Right lobe of liver (tissue), 6 donors: ENCODE measurements around the gene SYNE2. TPM values are rescaled to one million over a fixed set of nuclear protein-coding genes. Genes with fewer than 3 reads are reported as not detected.

ENCODE experiments used
- ATAC-seq, 4 donors: fragments of 200-7000 bp; cut with Tn5 transposase; one replicate each; pipeline ENCODE4 v1.9.1; 2020; ENCODE audit warnings: mild to moderate bottlenecking in 4 of 4, moderate library complexity in 4 of 4
- DNase-seq, 3 donors: peaks; one replicate each; pipeline ENCODE4 v3.0.0-alpha.2; 2020
- H3K27ac ChIP-seq, 3 donors: fragments of 200-600 bp; one replicate each; pipeline ENCODE4 v1.8.0; 2022
- H3K27me3 ChIP-seq, 2 donors: fragments of 200-600 bp; one replicate each; pipeline ENCODE4 v1.8.0; 2022
- H3K36me3 ChIP-seq, 4 donors: fragments of 200-600 bp; sonication (generic) in 1 of 4; one replicate each; pipeline versions ENCODE4 v1.5.1 to v1.8.0; 2017 to 2022; ENCODE audit warnings: control low read depth in 1 of 4
- H3K4me1 ChIP-seq, 4 donors: fragments of 200-600 bp; sonication (generic) in 1 of 4; one replicate each; pipeline versions ENCODE4 v1.5.1 to v1.8.0; 2017 to 2022; ENCODE audit warnings: control low read depth in 1 of 4
- H3K4me3 ChIP-seq, 3 donors: fragments of 200-600 bp; one replicate each; pipeline ENCODE4 v1.8.0; 2022
- H3K9me3 ChIP-seq, 4 donors: fragments of 200-600 bp; sonication (generic) in 1 of 4; one replicate each; pipeline versions ENCODE4 v1.5.1 to v1.8.0; 2017 to 2022; ENCODE audit warnings: control low read depth in 1 of 4
- CTCF ChIP-seq, 4 donors: fragments of 200-600 bp in 3 of 4; fragments of 450-650 bp in 1 of 4; IDR thresholded peaks; one replicate each; pipeline versions ENCODE4 v1.5.1 to v1.8.0; 2016 to 2022; ENCODE audit warnings: antibody characterized with exemption in 4 of 4, mild to moderate bottlenecking in 2 of 4
- POLR2A ChIP-seq: fragments of 450-650 bp; IDR thresholded peaks from one replicate; pipeline ENCODE4 v1.6.1; 2017; ENCODE audit warnings: antibody characterized with exemption, mild to moderate bottlenecking
- WGBS: methylation state at CpG from one replicate; pipeline ENCODE4 v1.1.6; 2018; ENCODE audit warnings: low coverage, low lambda C conversion rate; ENCODE audit not compliant: insufficient coverage; ENCODE audit errors: missing lambda C conversion rate; 5-methylcytosine and 5-hydroxymethylcytosine counted together
- intact Hi-C, 2 donors: fragments of 100-400 bp; cut with DNase I; formaldehyde crosslinking; loops; one replicate each; pipeline versions ENCODE4 v1.11.2 to v1.14.1; 2022
- total RNA-seq, 6 experiments: library from RNA; depleted of rRNA in 2 of 6; stranded (reverse); fragments of >200 nt in 2 of 6; fragmentation: NEBNext Ultra II Directional in 3 of 6; extraction: Animal tissue kit (Norgen Biotek cat#: 25700) in 3 of 6; gene quantifications; one replicate each; pipeline versions ENCODE4 v1.1.0 to v1.2.4, GENCODE V29; 2016 to 2023
- donor health status: DM: no; HTN: yes; CAD: no.
- donor health status: DM: no; HTN: no; CAD: no.
- donor health status: DM: no; HTN: no; CAD: no.
- donor health status: DM: no; HTN: yes; CAD: no.
- donor health status: DM: no; HTN: yes; CAD: no.

The SYNE2 gene
- total RNA-seq, 6 experiments from 2014 or later: 34.6 to 118 (median 47.8) TPM

GRCh38 chr14:63911404-63911803 lies 58.6 kb downstream of the SYNE2 start:
- H3K27me3 ChIP-seq: no peaks in the 10 kb centered on the region

GRCh38 chr14:63912286-63912685 lies 59.5 kb downstream of the SYNE2 start:
- H3K9me3 ChIP-seq: no peaks in the 10 kb centered on the region
- ATAC-seq: no peak
- H3K36me3 ChIP-seq: no peaks in the 10 kb centered on the region
- no peak overlapping the region for H3K4me3 ChIP-seq
- no peaks in the 10 kb centered on the region for H3K27me3 ChIP-seq
- peaks cover 0 to 6% (median 3%) of the 10 kb centered on the region in 4 donors for H3K4me1 ChIP-seq
- intact Hi-C loops: no loop called here
- H3K27ac ChIP-seq: no peak overlapping the region
- DNase-seq: no peak
- TF ChIP-seq CTCF (IDR thresholded peaks at IDR 0.05) (no peak), POLR2A (no peak)
- 100% methylated on average over 1 of the region's 1 CpG for WGBS

More at GRCh38 chr14:63911404-63911803, 58.6 kb downstream of the SYNE2 start:
- 83% methylated on average over 1 of the region's 1 CpG for WGBS
- Histone ChIP-seq H3K9me3 (no peaks in the 10 kb centered on the region), H3K4me3 (no peak overlapping the region), H3K27ac (no peak overlapping the region), H3K36me3 (no peaks in the 10 kb centered on the region), H3K4me1 (peaks cover 0 to 6% (median 3%) of the 10 kb centered on the region in 4 donors)
- intact Hi-C loops: no loop called here
- ATAC-seq: no peak
- no peak for DNase-seq
- TF ChIP-seq CTCF (IDR thresholded peaks at IDR 0.05) (no peak), POLR2A (no peak)

- ATAC-seq (no peak), DNase-seq (no peak)
- 91% methylated on average over 4 of the region's 11 CpGs for WGBS
- intact Hi-C loops: no loop called here
- Histone ChIP-seq H3K27me3 (no peaks in the 10 kb centered on the region), H3K27ac (no peak overlapping the region), H3K4me3 (no peak overlapping the region), H3K9me3 (no peaks in the 10 kb centered on the region), H3K4me1 (no peaks in the 10 kb centered on the region), H3K36me3 (no peaks in the 10 kb centered on the region)
- TF ChIP-seq CTCF (IDR thresholded peaks at IDR 0.05) (no peak), POLR2A (no peak)
These were observed 65.6 kb downstream of the SYNE2 start for GRCh38 chr14:63918411-63918810.

DNA sequence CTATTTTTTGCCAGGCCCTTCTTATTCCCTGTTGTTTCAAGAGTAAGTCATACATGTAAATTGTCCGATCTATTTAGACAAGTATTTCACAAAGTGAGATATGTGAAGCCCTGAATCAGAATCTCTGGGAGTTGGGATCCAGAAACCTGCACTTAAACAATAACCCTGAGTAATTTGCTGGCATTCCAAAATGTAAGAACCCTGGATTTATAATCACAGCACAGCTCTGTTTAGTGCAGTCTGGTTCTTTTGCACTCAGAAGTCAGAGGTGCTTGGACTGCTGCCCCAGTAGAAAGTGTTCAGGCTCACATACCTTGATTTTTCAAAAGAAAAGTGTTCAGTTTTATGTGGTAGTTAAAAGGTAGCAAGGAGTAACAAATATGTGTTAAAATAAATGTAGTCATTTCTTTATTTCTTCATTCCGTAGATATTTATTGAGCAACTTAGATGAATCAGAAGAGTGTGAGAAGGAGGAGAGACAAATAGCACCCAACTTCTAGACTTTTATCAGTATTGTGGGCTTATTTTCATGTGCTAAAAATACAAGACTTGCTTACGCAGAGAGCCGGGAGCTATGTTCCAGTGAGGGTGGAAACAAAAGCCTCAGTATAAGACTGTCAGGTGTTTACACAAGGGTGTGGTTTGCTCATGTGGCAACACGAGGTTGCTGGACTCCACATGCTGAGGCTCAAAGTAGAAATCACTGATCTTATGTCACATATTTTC lies 70.1 kb downstream of the SYNE2 start:
- H3K27me3 ChIP-seq: no peaks in the 10 kb centered on the region
- ATAC-seq (peak; percentile 57 to 97 (median 74)), DNase-seq (no peak)
- H3K27ac ChIP-seq: no peak overlapping the region
- H3K4me1 ChIP-seq: no peaks in the 10 kb centered on the region
- WGBS: 45% methylated on average over 5 of the region's 5 CpGs
- no peaks in the 10 kb centered on the region for H3K36me3 ChIP-seq
- intact Hi-C loops: no loop called here
- no peaks in the 10 kb centered on the region for H3K9me3 ChIP-seq
- TF ChIP-seq POLR2A: no peak
- TF ChIP-seq CTCF (IDR thresholded peaks at IDR 0.05): no peak
- H3K4me3 ChIP-seq: no peak overlapping the region

DNA sequence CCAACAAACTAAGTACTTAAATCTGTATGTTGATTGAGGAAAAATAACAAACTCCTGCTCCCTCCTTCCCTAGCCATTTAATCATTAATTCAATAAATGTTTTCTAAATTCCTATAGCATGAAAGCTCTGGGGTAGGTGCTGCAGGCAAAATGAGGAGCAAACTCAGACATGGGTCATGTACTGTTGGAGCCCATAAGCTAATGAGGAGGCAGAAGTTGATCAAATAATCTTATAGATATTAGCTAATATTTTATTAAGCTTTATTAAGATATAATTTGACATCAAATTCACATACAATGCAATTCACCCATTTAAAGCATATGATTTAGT lies 70.6 kb downstream of the SYNE2 start:
- ATAC-seq: no peak
- Histone ChIP-seq H3K9me3 (no peaks in the 10 kb centered on the region), H3K4me1 (no peaks in the 10 kb centered on the region), H3K27ac (no peak overlapping the region), H3K27me3 (no peaks in the 10 kb centered on the region), H3K4me3 (no peak overlapping the region), H3K36me3 (no peaks in the 10 kb centered on the region)
- DNase-seq: no peak
- intact Hi-C loops: no loop called here
- TF ChIP-seq POLR2A (no peak), CTCF (IDR thresholded peaks at IDR 0.05) (no peak)
